CD4-positive, alpha-beta T cell treated with Interleukin-15 for 4 hours (primary cell): ENCODE measurements around the gene TROAP.
A peak's percentile ranks its signal among the peaks of the same experiment; 100 is the strongest.

Source experiments
- DNase-seq: peaks from one replicate; pipeline ENCODE4 v3.0.0-alpha.2; 2020; ENCODE audit warnings: low spot score

Gene TROAP

DNA sequence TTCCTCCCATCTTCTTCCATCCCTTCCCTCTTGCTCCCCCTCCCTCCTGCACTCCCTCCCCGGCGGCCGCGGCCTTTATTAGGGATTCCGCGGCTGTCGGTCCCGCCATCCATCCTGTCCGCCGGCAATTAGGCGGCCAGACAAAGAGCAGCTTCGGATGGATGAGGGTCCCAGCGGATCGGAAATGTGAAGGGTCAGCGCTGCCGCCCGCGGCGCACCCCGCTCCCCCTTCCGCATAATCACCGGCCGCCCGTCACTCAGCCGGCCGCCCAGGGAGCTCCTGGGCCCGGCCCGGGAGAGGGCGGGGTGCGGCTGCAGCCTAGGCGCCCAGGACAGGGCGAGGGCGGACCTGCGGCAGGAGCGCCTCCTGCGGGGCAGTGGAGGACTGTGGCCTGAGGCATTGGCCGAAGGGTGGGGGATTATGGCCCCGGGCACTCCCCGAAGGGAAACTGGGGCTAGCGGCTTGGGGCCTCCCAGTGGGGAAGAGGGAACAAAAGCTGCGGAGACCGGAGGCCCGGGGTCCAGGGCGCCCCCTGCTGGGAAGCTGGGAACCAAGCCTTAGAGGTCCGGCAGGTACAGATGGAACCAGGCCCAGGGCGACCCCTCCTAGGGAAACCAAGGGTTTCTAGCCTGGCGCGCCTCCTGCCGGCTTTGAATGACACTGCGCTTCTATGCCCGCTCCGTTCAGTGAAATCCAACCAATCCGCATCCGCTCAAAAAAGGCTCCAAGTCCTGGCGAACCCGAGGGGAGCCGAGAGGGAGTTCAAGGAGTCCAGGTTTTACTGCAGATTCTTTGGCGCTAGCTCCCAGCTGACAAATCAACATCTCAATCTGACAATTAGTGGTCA is 19.2 kb downstream of the TROAP start:
- DNase-seq, result peak; percentile 73

DNA sequence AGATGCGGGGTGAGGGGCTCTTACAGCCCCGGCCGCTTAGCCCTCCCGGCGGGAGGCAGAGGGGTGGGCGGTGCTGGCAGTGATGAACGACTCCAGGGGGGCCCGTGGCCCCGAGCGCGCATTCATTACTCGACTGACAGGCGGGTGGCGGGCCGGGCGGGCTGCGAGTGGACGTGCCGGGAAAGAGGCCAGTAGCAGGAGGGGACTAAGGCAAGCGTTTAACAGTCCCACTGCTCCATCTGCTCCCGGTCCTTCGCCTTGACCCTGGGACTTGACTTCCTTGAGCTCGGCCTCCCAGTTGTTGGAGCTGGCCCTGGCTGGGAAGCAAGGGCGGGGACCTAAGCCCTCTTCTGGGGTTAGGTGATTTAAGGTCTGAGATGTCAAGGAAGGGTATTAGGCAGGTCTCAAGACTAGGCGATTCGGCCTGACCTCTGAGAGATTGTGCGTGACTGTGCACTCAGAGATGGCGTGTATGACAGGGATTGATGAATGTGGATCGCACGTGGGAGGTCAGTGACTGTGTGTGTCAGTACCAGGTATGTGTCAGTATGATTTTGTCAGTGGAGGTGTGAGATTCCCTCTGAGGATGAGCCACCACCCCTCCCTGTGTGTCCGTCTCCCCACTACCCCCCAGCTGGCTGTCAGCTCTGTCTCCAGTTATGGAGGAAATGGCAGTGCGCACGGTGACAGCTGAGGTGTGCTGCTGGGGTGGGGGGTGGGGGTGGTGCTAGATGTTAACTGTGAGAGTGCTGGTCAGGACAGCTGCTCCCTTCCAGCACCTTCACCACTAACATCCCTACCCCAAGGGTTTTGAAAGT is 20.1 kb downstream of the TROAP start:
- peak; percentile 24 for DNase-seq

DNA sequence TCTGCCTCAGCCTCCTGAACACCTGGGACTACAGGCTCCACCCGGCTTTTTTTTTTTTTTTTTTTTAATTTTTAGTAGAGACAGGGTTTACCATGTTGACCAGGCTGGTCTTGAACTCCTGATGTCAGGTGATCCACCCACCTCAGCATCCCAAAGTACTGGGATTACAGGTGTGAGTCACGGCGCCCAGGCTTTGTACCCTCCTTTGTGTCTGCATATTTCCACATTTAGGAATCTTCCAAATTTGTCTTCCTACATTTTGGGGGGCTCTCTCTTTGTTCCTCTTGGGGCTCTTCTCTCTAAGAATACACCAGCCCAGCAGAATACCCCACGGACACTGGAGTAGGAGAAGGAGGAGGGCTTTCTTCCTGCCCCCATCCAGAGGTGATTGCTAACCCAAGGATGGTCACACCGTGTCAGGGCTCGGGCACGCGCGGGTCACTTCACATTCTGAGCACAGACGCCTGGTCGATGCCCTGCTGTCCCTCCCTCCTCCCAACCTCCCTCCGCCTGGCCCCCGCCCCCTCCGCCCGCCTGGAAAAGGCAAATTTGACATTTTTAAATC is 21.5 kb downstream of the TROAP start:
- no peak for DNase-seq

DNA sequence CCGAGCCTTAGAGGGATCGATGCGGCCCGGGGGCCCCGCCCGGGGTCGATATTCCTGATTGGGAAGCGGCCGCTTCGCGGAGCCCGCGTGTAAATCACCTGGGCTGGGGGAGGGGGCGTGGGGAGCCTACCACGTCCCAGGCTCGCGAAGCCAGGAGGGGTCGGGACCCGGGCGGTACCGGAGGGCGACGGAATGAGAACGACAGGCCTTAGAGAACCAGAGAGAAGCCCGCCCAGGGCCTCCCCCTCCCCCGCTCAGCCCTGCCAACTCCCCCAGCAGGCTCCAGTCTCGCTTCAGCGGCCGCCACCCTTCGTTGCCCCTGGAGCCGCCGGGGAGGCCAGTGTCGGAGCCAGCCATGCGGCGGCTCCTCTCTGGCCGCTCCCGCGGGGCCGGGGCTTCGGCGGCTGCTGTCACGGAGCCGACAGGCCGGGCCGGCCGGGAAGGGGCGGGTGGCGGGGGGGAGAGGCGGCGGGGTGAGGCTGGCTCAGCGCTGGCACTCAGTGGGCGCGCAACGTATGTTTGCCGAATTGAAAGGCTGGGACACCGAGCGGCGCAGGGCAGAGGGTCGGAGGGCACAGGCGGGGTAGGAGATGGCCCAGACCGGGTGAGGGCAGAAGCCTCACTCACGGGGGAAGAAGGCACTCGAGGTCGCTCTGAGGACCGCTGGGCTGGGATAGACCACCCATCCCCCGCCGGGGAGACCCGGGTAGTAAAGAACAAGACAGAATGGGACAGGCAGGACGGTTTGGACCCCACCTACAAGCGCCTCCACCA is 22.2 kb downstream of the TROAP start:
- no peak for DNase-seq

DNA sequence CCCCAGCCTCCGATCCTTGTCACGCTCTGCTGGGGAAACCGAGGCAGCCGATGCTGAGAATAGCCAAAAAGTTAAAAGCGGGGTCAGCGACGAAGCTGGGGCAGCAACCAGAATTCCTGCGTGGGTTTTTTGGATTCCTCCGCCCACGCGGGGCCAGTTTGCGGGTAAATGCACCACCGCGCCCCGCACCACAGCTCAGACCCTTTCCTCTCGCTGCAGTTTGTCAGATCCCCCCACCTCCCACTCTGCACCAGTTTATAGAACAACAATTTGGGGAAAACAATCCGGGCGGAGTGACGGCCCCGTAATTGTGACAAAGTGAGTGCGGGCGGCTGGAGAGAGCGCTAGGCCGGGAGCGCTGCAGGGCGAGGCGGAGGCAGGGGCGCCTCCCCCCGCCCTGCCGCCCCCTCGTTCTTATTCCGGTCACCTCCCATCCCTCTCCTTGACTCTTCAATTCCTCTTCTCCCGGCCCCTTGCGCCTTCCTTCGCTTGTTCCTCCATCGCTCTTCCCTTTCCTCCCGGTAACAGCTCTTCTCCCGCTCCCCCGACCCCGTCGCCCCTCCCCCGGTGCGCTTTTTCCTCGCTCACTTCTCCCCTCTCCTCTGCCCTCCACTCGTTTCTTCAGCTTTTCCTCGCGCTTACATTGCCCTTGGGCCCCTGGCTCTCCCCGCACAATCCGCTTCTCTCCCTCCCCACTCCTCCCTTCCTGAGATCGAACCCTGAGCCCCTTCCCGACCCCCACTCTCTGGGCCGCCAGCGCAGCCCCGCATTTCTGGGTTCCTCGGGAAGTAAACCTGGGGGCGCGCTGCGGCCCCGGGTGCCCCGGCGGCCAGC is 23.0 kb downstream of the TROAP start:
- no peak for DNase-seq

DNA sequence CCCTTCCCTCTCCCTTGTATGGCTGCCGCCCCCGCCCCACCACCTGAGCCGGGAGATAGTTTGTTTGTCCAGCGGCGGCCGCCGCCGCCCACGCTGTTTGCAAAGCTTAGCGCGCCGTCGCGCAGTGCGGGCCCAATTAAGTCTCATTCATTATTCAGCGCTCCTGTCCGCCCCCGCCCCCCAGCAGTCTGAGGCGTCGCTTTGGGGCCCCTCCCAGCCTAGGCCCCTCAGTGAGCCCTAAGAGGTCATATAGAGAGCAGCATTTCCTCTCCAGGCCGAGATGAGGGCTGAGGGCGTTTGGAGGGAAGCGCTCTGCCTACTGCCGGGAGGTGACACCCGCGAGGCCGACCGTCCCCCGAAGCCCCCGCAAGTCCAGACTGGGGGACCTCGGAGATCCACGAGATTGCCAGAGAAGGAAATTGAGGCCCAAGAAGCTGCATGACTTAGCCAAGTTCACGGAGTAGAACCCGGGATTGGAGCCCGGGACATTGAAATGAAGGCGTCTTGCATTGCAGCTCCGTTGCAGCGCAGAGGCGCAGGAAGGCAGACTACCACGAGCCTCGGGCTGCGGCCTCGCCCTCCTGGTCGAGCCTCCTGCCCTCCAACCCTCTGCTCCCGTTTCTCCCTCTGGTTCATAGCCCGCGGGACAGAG is 23.7 kb downstream of the TROAP start, which contains the start of gene DNAJC22:
DNAJC22 (plus strand) TSS at position 230 of the 652 bp plus-strand sequence. CDS start 1,985 bp downstream, outside the sequence.
- DNase-seq, result peak; percentile 19

DNA sequence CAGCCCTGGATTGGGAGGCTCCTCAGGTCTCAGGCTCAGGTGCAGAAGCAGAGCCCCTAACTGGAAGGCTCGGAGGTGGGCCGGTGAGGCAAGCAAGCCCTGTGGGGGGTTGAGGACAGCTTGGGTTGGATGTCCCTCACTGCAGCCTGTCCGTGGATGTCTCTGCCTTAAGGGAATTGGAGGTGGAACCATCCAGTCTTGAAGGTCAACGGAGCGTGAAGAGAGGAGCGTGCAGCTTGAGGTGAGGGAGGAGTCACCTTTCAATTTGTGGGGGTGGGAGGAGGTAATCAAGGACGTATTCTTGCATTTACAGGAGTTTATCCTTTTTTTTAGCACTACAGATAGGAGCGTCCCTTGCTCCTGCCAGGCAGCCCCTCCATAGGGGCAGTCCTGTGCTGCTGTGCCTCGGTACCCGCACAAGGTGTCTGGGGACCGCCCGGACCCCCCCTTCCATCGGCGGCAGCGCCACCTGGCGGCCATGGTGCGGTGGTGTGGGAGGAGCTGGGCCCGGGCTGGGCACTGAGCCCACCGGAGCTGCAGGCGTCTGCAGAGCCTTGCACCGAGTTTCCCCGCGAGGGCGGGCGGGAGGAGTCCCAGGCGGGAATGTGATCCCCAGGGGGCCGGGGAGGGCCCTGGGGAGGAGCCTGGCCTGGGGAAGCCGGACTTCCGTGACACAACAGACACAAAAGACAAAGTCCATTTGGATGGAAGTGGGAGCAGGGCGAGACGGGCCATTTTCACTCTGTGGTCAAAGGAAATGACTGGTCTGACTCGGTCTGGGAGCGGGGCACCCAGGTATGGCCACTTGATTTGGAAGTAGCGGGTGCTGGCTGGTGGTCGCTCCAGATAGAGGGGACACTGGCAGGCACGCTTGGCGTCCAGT is 24.5 kb downstream of the TROAP start:
- DNase-seq, result peak; percentile 76

DNA sequence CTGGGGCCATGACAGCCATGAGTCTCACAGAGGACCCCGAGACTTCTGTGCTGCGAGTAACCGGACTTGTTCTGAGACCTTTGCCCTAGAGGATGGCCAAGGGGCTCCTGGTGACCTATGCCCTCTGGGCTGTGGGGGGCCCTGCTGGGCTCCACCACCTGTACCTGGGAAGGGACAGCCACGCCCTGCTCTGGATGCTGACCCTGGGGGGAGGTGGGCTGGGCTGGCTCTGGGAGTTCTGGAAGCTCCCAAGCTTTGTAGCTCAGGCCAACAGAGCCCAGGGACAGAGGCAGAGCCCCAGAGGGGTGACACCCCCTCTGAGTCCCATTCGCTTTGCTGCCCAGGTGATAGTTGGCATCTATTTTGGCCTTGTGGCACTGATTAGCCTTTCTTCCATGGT is 25.7 kb downstream of the TROAP start:
- DNase-seq, result no peak

DNA sequence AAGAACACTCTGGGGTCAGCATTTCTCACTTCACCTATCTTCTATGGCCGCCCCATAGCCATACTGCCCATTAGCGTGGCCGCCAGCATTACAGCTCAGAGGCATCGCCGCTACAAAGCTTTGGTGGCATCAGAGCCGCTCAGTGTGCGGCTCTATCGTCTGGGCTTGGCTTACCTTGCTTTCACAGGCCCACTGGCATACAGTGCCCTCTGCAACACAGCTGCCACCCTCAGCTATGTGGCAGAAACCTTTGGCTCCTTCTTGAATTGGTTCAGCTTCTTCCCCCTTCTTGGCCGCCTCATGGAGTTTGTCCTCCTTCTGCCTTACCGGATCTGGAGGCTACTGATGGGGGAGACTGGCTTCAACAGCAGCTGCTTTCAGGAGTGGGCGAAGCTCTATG is 26.2 kb downstream of the TROAP start:
- DNase-seq, result no peak

DNA sequence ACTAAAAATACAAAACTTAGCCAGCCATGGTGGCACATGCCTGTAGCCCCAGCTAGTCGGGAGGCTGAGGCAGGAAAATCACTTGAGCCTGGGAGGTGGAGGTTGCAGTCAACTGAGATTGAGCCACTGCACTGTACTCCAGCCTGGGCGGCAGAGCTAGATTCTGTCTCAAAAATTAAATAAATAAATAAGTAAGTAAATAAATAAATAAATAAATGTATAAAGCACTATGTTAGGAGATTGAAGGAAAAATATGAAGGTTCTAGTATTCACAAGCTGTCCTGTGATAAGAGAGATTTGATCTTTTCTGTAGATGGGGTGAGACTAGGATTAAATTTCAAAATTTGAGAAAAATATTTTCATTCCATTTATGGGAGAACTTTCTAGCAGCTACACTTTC is 29.3 kb downstream of the TROAP start:
- DNase-seq, result no peak

DNA sequence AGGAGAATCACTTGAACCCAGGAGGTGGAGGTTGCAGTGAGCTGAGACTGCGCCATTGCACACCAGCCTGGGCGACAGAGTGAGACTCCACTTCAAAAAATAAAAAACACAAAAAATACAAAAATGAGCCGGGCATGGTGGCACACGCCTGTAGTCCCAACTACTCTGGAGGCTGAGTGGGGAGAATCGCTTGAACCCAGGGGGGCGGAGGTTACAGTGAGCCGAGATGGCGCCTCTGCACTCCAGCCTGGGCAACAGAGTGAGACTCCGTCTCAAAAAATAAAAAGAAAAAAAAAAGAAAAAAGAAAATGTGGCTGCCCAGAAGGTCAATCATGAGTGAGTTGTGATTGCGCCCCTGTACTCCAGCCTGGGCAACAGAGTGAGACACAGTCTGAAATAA is 32.9 kb downstream of the TROAP start:
- no peak for DNase-seq

DNA sequence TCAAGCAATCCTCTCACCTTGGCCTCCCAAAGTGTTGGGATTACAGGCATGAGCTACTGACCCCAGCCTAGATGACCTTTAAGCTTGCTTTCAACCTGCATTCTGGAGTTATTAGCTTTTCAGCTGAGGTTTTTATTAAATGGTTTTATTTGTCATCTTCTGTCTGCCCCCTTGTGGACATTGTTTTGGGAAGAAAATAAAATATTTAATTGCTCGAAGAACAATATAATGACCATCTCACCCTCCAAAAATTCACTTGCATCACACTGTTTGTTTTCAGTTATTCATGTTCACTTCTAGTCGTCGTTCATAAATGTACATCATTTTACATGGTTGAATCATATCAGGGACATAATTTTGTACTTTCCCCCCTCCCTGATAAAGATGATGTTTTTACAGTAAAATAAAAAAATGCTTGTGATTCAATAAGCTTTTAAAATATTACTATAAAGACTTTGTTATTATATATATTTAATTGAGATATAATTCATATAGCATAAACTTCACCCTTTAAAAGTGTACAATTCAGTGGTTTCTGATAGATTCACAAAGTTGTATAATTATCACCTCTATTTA is 34.1 kb downstream of the TROAP start:
- peak; percentile 23 for DNase-seq

DNA sequence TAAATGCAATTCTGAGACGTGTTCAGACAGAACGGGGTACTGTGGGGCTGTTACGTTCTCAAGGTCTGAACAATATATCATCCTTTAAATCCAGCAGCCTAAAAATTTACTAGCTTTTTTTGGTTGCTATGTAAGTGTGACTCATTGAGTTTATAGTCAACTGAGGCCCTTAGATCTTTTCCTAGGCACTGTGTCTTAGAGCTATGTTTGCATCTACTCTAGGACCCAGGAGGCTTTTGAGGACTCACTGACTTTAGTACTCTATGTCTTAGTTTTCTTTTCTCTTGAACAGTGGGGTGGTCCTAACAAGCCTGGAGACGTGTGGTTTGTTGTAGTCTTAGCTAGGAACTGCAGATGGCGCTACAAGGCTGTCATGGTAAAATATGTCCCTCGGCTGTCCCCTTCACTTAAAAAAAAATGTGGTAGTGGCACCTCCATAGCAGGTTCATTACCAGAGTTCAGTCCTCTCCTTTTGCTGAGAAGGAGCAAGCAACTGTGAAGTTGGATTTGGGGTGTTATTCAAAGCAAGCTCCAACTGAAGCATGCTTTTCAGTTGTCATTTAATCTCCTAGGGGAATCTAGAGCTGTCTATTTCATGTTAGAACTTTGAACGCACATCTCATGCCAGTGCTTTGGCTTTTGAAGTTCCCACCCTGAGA is 35.6 kb downstream of the TROAP start:
- DNase-seq, result peak; percentile 67

DNA sequence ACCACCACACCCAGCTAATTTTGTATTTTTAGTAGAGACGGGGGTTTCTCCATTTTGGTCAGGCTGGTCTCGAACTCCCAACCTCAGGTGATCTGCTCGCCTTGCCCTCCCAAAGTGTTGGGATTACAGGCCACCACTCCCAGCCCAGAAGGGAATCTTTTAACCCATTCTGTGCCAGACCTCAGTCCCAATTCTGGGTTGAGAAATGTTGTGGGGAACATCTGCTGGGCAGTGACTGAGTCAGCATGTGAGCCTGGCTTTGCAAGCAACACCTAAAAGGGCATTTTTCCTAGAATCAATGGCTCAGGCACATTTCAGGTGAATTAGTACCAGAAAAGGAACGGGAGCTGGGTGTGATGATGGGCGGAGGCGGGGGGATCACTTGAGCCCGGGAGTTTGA is 36.6 kb downstream of the TROAP start:
- DNase-seq, result no peak

DNA sequence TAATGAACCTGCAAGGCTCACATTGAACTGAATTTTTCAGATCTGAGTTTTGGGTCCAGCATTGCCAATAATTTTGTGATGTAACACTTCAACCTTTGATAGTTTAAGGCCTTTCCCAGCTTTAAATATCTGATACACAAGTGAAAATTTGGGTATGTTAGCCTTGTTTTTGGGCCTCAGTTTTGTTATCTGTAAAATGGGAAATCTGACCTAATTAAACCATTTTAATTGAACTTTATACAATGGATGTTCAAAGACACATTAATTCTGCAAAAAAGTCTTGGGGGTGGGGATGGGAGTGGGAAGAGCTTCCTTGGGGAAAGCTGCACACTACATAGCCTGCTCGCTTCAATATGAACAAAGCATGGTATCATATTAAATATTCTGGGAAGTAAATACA is 39.0 kb downstream of the TROAP start:
- DNase-seq, result no peak

DNA sequence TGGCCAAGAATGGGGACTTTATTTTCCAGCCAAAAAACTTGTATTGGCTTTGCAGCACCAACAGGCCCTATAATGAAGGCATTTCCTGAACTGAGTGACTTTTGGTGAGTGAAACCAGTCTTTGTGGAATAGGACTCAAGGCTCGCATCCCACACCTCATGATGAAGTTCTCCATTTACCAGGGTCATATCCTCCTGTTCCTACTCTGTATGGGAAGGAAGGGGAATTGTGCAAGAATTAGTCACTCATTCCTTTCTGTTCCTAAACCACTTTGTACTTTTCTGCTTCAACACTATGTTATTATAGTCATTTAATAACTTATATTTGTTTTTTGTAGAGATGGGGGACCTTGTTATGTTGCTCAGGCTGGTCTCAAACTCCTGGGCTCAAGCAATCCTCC is 41.9 kb downstream of the TROAP start:
- no peak for DNase-seq

DNA sequence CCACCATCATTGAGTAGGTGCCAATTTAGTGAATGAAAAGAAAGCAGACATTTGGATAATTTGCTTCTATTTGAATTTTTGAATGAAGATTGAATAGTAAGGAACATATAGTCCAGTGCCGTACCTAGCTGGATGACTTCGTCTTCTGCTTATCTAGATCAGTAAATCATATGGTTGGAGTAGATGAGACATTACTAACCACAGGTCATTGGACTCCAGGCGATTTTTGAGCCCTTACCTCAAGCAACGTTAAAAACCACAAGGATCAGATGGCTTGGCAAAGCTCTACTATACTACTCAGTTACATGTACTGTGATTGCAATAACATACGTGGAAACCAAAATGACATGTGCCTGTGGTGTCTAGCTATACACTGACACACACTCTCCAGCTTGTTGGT is 42.5 kb downstream of the TROAP start:
- no peak for DNase-seq

DNA sequence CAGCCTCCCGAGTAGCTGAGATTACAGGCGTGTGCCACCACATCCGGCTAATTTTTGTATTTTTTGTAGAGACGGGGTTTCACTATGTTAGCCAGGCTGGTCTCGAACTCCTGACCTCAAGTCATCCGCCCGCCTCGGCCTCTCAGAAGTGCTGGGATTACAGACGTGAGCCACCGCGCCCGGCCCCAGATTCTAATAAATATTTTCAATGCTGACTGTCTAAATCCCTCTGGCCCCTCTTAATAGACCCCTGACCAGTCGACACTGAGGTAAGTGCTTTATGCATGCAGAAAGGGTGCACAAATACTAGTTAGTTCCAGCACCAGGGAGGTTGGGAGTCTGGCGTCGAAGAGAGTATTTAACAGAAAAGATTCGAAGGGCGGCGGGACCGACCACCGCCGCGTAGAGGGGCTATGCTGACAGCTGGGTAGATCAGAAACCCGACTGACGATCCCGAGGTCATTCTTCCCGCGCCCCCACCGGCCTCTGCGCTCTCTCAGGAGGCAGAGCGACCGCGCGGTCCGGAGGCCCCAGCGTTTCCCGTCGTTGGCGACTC is 43.1 kb downstream of the TROAP start:
- no peak for DNase-seq
